NCI-H524 treated with DMSO at 0.1 percent for 48 hours (cell line): ENCODE data around the gene S1PR4.
"Not testable (repeated sequence)": the region's sequence is repeated elsewhere in the genome, so short reads cannot be mapped to it uniquely, and the experiment has no call there.

Source experiments
- DNase-seq: peaks from one replicate; lab custom pipeline; 2025; lab: John Stamatoyannopoulos, UW

S1PR4 gene

DNA sequence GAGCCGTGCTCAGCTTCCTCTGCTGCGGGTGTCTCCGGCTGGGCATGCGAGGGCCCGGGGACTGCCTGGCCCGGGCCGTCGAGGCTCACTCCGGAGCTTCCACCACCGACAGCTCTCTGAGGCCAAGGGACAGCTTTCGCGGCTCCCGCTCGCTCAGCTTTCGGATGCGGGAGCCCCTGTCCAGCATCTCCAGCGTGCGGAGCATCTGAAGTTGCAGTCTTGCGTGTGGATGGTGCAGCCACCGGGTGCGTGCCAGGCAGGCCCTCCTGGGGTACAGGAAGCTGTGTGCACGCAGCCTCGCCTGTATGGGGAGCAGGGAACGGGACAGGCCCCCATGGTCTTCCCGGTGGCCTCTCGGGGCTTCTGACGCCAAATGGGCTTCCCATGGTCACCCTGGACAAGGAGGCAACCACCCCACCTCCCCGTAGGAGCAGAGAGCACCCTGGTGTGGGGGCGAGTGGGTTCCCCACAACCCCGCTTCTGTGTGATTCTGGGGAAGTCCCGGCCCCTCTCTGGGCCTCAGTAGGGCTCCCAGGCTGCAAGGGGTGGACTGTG, 1.2 kb downstream of the S1PR4 start:
- DNase-seq, result no peak

DNA sequence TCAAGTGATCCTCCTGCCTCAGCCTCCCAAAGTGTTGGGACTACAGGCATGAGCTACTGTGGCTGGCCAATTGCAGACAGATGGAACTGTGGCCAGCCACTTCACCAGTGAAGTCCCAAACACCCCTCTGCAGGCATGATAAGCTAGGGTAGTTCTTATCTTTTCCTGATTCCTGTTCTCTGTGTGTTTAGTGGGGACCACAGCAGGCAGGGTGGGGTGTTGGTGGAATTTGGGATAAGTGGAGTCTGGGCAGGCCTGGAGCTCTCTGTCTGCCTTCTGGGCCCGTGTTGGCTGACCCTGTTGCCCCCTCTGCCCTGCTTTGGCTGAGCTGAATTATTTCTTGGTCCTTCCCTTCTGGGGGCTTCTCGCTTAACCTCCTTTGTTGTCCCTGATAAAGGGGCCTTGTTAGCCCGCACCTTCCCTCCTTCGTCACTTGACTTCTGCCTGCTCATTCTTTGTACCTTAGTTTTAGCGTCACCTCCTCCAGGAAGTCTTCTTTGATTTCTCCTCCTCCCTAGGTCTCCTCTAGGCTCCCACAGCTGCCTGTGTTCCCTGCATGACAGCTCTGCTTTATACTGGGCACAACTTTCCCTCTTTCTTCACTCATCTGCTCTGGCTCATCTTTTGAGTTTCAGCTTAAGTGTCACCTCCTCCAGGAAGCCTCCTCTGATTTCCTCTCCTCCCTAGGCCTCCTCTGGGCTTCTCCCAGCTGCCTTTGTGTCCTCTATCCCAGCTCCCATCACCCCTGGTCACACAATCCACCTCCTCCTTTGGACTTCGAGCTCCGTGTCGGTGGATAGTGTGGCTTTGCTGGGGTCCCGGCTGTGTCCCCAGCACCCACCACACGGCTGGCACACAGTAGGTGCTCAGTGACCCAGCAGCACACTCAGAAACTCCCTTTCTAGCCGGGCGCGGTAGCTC, 5.4 kb downstream of the S1PR4 start:
- DNase-seq, result no peak

DNA sequence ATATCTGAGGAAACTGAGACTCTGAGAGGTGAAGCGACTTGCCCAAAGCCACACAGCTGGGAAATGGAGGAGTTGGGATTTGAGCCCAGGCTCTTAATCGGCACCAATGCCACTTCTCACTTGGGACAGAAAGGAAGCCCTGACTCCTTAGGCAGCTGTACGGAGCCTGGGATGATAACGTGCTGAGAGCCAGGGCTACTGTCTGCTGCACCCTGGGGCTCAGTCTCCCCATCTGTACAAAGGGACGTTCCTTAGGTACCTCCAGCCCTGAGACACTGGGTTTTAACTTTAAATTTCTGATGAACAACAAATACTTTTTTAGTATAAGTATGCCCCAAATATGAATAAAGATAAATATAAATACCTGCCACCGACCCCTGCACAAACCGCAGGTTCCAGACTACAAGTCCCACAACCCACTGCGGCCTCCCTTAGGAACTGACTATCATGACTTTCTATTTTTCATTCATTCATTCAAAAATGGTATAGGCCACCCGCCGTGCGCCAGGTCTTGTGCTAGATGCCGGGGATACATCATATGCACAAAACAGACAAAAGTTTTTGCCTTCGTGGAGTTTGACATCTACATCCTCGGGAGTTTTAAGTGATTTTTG, 6.4 kb downstream of the S1PR4 start:
- DNase-seq, result peak; percentile 84

DNA sequence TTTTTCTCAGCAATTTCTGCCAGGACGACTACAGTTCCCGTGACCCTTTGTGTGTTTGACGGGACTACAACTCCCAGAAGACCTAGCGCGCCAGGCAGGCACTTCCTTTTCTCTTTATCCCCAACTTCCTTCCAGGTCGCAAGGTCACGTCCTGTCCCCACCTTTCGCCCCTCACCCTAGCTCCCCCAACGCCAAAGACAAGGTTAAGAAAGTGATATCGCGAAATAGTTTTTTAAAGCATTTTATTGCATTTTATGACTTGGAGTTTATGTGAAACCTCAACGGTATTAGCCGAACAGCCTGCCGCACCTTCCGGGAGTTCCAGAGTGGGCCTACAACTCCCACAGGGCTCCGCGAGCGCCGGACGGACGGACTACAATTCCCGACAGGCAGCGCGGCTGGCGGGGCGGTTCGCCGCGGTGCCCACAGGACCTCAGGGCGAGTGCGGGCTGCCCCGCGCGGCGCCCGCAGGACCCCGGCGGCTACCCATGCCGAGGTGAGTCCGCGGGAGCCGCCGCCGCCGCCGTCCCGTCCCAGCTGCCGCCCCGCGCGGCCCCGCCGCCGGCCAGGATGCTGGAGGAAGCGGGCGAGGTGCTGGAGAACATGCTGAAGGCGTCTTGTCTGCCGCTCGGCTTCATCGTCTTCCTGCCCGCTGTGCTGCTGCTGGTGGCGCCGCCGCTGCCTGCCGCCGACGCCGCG, 7.0 kb downstream of the S1PR4 start, which contains the start of gene NCLN:
Gene NCLN, plus strand, starts transcription at position 470 of the 699 bp plus-strand sequence. Its CDS starts 101 bp downstream, at position 571.
- peak; percentile 88 for DNase-seq

DNA sequence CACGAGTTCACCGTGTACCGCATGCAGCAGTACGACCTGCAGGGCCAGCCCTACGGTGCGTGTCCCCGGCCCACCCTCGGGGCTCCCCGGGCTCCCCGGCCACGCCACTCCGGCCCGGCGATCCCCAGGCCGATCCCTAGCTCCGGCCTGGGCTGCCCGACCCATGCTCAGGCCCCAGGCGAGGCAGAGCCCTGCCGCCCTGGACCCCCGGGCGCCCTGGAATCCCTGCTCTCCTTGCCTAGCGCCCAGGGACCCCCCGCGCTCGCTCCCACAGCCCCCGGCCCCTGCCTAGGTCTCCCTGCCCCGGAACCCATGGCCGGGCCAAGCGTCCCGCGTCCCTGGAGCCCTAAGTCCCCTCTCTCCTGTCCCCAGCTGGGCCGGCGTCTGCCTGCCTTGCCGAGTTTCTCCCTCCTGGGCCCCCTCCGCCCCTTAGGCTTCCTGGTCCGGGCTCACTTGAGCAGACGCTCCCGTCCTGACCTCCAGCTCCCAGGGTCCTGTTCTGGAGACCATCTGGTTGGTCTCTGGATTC, 7.7 kb downstream of the S1PR4 start:
- DNase-seq, result no peak

DNA sequence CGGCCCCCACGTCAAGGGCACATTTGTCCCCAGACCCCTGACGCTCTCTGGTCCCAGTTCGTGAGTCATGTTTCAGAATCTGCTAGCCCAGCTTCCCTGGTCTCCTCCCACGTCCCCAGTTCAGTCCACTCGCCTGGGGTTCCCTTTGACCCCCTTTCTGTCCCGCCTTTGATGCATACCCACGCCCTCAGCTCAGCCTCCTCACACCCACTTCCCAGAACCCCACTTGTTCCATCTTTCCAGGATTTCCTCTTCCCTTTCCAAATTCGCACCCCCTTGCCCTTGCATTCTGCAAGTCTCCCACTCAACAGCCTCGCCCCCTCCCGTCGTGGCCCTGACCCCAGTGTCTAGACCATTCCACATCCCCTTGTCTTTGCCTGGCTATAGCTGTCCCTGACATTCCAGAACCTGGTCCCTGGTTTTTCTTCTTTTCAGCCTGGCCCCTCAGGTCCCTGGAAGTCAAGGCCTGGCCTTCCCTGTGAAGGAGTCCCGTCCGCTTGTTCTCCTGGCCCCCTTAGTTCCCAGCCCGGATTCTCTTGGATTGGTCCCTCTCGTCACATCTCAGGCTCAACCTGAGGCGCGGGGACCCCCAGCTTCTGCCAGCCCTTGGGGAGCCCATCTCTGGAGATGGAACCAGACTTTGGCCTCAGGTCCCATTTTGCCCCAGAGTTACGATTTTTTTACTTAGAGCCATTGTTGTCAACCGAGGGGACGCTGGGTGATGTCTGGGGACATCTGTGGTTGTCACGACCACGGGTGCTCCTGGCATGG, 8.5 kb downstream of the S1PR4 start:
- DNase-seq, result no peak

DNA sequence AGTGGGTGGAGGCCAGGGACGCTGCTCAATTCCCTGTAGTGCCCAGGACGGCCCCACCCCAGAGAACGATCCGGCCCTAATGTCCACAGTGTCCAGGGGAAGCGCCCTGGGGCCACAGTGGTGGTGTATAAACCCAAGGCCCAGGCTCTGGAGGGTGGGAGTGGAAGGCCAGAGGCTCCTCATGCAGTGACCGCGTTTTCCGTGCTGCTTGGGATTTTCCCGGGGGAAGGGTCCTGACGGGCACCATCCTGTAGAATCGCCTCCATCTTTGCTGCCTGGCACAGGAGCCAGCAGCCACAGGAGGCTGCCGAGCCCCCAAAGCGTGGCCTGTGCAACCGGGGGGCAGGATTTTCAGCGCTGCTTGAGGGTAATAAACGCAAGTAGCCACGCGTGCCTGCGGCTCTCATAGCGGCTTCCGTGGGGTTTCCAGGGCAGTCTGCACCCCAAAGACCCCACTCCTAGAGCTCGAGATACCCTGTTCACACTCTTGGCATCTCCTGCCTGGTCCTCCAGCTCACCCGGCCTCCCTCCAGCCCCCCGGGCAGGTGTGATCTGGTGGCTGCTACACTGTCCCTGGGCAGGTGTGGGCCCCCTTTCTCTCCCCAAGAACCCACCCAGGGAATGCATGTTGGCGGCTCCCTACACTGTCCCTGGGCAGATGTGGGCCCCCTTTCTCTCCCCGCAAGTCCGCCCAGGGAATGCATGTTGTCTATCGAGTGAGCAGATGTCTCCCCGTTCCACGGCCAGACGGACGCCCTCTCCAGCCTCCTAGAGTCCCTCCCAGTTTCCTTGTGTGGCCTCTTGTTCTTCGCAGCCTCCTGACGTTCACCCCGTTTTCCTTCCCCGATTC, 9.3 kb downstream of the S1PR4 start:
- DNase-seq, result no peak

DNA sequence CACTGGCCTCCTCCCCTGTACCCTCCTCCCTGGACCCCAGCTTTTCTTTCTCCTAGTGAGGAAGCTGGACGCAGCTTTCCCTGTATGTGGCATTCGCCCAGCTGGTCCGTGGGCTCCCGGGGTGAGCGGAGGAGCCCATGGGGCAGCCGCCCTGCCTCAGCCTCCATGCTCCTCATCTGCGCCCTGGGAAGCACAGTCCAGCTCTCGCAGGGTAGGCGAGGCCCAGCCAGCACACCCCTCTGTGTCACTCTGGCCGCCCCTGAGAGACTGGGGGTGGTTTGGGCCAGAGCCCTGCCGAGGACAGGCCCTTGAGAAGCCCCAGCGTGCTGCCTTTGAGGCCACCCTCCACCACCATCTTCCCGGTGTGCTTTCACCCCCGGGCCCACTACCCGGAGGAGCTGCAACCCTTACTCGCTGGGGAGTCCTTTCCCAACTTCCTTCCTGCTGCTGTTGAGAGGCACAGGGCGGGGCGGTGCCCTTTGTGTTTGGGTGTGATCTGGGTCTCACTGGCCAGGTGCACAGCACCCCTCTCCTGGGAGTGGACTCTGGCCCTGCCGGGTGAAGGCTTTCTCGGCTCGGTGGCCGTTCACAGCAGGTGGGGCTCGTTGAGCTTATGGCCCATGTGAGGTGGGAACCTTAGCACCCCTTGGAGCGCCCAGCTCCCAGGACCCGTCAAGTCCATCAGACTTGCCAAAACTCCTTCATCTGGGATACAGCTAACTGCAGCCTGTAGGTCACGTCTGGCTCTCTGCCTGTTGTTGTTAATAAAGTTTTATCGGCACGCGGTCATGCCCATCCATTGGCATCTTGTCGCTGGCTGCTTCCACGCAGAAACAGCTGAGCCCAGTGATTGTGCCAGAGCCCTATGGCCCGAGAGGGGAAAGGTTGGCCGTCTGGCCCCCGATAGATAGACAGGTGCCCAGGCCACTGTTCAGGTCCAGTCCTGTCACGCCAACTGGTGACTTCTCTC, 10.3 kb downstream of the S1PR4 start:
- no peak for DNase-seq

DNA sequence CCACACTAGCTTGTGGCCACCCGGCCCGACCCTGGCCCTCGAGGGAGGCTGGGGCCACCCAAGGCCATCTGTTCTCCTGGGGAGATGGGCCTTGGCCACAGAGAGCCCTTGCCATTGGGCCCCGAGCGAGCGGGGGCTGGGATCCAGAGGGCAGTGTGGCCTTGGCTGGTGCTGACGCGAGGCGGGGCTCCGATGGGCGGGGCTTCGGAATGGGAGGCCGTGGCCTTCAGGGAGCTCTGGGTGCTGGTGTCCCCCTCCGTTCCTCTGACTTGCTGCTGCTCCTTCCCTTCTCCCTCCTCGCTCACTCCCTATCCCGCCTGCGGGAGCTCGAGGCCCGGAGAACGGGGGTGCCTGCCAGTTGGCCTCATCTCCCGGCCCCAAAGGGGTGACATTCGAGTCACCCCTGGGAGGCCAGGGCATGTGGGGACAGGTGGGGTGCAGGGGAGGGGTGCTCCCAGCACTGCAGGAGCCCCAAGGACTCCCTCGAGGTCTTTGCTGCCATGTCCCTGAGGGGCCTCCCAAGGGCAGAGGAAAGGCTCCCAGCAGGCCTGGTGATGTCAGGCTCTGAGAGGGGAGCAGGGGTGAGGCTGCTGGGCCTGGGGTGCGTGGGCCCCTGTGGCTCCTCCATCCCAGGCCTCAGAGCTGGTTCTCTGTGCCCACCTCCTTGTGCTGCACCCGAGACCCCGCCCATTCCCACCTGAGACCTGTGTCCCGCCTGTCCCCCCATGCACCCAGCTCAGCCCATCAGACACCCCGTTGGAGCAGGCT, 11.3 kb downstream of the S1PR4 start:
- no peak for DNase-seq

DNA sequence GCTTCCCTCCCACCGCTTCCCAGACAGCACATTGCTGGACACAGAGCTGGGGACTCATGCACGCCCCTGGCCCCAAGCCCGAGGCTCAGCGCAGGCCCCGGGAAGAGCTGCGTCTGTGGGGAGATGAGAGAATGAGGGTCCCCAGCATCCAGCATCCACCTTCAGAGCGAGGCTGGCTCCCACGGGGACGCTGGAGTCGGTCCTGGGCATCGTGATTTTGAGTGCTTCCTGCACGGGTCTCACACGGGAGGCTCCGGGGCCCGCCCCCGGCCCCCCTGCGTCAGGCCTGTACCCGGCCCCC, 11.9 kb downstream of the S1PR4 start:
- DNase-seq, result no peak

DNA sequence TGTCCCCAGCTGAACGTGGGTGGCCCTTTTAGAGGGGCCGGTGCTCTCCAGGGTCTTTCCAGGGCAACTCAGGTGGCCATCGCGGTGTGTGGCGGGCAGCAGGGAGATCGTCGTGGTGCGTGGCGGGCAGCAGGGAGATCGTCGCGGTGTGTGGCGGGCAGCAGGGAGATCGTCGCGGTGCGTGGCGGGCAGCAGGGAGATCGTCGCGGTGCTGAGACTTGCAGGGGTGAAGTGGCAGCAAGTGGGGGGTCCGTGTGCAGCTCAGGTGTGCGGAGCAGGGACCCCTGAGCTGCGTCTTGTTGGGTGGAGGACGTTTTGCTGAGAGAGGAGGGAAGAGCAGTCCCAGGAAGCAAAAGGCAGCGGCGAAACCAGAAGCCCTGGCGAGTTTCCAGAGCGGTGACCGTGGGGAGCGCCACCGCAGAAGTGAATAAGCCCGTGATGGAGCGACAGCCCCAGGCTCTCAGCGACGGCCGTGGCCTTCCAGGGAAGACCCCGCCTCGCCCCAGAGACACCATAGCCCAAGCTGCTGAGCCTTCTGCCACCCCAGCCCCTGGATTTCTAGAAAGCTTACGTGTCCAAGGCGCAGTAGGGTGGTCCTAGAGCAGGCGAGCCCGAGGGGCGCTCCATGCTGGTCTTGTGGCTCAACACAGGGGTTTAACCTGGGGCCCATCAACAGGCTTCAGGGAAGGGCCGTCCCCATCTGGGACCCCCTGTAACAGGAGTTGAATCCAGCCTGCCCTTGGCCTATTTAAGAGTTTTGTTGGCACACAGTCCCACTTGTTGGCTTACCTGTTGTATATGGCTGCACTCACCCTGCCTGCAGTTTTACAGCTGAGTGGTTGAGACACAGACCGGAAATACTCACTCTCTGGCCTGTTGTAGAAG, 12.6 kb downstream of the S1PR4 start:
- no peak for DNase-seq

DNA sequence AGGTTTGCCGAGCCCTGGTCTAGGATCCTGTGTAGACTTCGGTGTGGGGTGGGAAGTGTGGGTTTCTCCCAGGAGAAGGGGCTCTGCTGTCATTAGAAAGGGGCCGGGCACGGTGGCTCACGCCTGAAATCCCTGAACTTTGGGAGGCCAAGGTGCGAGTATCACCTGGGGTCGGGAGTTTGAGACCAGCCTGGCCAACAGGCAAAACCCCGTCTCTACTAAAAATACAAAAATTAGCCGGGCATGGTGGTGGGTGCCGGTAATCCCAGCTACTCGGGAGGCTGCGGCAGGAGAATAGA, 13.2 kb downstream of the S1PR4 start:
- not testable (repeated sequence) for DNase-seq

DNA sequence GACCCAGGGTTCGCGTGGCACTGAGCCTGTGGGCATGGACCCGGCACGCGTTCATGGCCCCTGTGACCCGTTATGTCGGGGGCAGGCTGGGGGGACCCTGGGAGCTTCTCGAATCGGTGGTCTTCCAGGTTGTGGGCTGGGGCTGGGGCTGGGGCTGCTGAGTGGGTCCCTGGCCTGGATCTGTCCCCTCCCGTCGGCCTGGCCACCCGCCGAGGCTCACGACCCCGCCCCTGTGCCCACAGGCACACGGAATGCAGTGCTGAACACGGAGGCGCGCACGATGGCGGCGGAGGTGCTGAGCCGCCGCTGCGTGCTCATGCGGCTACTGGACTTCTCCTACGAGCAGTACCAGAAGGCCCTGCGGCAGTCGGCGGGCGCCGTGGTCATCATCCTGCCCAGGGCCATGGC, 13.7 kb downstream of the S1PR4 start:
- DNase-seq, result no peak

DNA sequence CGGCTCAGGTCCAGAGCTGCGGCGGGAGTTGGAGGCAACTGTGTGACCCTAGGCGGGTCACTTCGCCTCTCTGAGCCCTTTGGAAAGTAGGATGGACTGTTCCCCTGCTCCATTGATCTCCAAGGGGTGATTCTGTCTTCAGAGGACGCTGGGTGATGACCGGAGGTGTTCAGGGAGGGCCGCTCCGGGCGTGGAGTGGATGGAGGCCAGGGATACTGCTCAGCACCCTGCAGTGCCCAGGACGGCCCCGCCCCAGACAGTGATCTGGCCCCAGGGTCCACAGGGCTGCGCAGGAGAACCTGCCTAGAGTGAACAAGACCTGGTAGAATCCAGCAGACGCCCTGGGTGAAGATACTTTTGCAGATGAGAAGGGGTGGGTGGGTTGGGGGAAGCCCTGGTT, 14.1 kb downstream of the S1PR4 start:
- no peak for DNase-seq

DNA sequence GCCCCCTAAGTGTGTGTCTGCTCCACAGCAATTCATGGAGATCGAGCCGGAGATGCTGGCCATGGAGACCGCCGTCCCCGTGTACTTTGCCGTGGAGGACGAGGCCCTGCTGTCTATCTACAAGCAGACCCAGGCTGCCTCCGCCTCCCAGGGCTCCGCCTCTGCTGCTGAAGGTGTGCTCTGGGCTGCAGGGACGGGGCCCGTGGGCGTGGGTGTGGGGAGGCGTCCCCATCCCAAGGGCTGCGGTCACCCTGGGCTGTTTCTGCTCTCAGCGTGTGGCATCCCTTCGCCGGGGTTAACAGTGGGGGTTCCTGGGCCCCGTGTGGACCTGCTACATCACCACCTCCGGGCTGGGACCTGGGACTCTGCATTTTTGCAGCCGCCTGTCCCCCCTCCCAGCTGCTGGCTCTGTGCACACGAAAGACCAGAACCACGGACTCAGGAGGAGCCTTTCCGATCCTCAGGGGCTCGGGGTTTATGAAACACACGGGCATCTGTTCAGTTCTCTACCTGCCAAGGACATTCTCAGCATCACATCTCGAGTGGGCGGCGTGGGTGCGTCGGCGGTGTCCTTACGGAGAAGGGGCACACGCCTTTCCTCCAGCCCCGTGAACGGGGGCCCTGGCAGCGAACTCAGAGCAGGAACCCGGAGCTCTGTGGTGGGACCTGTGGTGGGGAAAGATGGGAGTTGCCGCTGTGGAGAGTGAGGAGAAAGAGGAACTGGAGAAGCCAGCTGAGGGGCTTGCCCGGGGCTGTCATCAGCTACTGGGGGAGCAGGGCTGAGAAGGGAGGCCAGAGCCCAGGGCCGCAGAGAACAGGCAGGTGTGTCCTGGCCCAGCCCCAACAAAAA, 14.9 kb downstream of the S1PR4 start:
- no peak for DNase-seq

DNA sequence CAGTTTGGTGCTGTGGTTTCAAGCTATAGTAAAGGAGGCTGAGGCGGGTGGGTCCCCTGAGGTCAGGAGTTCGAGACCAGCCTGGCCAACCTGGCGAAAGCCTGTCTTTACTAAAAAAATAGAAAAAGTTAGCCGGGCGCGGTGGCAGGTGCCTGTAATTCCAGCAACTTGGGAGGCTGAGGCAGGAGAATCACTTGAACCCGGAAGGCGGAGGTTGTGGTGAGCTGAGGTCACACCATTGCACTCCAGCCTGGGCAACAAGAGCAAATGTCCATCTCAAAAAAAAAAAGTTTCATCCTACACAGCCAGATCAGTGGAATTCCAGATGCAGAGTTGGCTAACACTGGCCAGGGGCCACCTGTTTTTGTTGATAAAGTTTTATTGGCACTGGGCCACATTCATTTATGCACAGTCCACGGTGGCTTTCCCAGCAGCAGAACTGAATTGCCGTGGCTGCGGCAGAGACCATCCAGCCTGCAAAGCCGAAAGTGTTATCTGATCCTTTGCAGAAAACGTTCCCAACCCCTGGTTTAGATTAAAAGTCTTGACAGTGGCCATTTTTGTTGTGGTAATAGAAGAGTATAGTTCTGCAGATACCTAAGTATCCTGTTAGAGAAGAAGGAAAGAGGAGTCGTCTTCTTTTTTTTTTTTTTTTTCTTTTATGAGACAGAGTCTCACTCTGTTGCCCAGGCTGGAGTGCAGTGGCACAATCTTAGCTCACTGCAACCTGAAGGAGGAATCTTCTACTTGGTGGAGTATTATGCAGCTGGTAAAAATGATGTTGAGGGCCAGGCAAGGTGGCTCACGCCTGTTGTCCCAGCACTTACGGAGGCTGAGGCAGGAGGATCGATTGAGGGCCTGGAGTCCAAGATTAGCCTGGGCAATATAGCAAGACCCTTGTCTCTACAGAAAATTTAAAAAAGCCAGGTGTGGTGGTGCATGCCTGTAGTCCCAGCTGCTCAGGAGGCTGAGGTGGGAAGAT, 15.8 kb downstream of the S1PR4 start:
- no peak for DNase-seq
